ENCODE data around the gene KRR1.
"Not testable (repeated sequence)": the region's sequence is repeated elsewhere in the genome, so short reads cannot be mapped to it uniquely, and the experiment has no call there.

- TF ChIP-seq CTCF, POLR2A (IDR thresholded peaks at IDR 0.05): not testable (repeated sequence)
Observed at GRCh38 chr12:75442454-75442853, 69.0 kb downstream of the KRR1 start.
